ENCODE results near the gene GH1.
A peak's percentile ranks its signal among the peaks of the same experiment; 100 is the strongest.

Gene GH1

GRCh38 chr17:63955791-63956190, 37.2 kb upstream of the GH1 start:
- Histone ChIP-seq H3K27ac (no peak overlapping the region), H3K9ac (no peak overlapping the region), H3K4me3 (IDR thresholded peaks at IDR 0.05; ENCODE audit: insufficient read depth, low read depth, low read length) (no peak overlapping the region), H3K79me2 (ENCODE audit: insufficient read depth, low read depth) (no peaks in the 10 kb centered on the region), H3K4me2 (no peak overlapping the region), H3K36me3 (ENCODE audit: insufficient read depth) (no peaks in the 10 kb centered on the region), H4K20me1 (ENCODE audit: insufficient read depth) (no peaks in the 10 kb centered on the region), H3K4me1 (ENCODE audit: low read depth, poor library complexity, severe bottlenecking) (no peaks in the 10 kb centered on the region), H3K27me3 (ENCODE audit: insufficient read depth, low read depth) (0 out of 2 replicates have a peak, but pooled peaks cover 3% of the 10 kb centered on the region), H2AFZ (ENCODE audit: low read depth) (no peak overlapping the region)
- no peak for TF ChIP-seq CTCF (conservative IDR thresholded peaks at IDR 0.05; ENCODE audit: low read depth, low read length)

DNA sequence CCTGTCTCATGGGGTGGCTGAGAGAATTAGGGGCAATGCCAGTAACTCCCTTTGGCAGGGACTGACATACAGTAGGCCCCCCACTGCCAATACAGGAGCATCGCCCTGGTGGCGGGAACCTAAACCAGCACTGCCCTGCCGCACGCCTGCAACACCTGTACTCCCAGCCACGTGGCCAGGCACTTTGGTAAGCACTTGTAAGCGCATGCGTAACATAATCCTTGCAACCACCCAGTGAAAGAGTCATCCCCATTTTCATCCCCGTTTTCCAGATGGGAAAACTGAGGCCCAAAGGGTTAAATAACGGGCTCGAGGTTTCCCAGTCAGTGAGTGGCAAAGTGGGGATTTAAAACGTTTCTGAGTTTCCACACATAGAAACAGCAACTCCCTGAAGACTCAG, 36.6 kb upstream of the GH1 start:
- Histone ChIP-seq H3K27ac (no peak overlapping the region), H3K36me3 (ENCODE audit: insufficient read depth) (no peaks in the 10 kb centered on the region), H3K4me2 (no peak overlapping the region), H3K9ac (no peak overlapping the region), H2AFZ (ENCODE audit: low read depth) (no peak overlapping the region), H3K4me1 (ENCODE audit: low read depth, poor library complexity, severe bottlenecking) (no peaks in the 10 kb centered on the region), H3K4me3 (IDR thresholded peaks at IDR 0.05; ENCODE audit: insufficient read depth, low read depth, low read length) (no peak overlapping the region), H4K20me1 (ENCODE audit: insufficient read depth) (no peaks in the 10 kb centered on the region), H3K27me3 (ENCODE audit: insufficient read depth, low read depth) (0 out of 2 replicates have a peak, but pooled peaks cover 6% of the 10 kb centered on the region), H3K79me2 (ENCODE audit: insufficient read depth, low read depth) (no peaks in the 10 kb centered on the region)
- no peak for TF ChIP-seq CTCF (conservative IDR thresholded peaks at IDR 0.05; ENCODE audit: low read depth, low read length)

DNA sequence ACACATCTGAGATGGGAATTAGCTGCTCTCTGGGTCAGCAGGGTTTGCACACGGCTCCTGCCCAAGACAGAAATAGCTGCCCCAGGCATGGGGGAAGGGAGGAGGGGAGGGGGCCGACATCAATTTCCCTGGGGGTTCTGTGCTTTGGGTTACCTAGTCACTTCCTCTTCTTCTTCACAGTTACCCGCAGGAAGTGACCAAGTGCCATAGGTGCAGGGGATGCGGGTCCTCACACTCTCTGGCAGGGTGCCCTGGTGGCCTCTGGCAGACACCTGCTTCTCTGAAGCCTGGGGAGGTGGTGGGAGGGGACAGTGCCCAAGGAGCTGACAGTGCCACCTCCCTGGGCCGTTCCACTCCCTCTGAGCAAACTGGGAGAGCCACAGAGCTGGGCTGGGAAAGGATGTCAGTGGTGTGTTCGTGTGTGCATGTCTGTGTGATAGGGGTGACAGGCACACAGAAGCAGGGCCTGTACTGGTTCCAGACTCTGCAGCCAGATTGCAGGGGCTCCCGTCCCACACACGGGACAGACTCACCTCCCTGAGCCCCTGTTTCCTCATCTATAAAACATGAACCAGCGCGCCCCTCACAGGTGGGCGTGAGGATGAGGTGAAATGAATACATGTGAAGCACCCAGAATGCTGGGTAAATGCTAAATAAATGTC, 35.9 kb upstream of the GH1 start:
- no peaks in the 10 kb centered on the region for H3K36me3 ChIP-seq (ENCODE audit: insufficient read depth)
- H3K79me2 ChIP-seq (ENCODE audit: insufficient read depth, low read depth): no peaks in the 10 kb centered on the region
- no peak for TF ChIP-seq CTCF (conservative IDR thresholded peaks at IDR 0.05; ENCODE audit: low read depth, low read length)
- H3K27me3 ChIP-seq (ENCODE audit: insufficient read depth, low read depth): peaks cover 6% of the 10 kb centered on the region; the same call in 1 of the 2 replicates
- no peaks in the 10 kb centered on the region for H4K20me1 ChIP-seq (ENCODE audit: insufficient read depth)
- no peak overlapping the region for H2AFZ ChIP-seq (ENCODE audit: low read depth)
- no peak overlapping the region for H3K4me2 ChIP-seq
- H3K4me1 ChIP-seq (ENCODE audit: low read depth, poor library complexity, severe bottlenecking): no peaks in the 10 kb centered on the region
- no peak overlapping the region for H3K9ac ChIP-seq
- no peak overlapping the region for H3K27ac ChIP-seq
- no peak overlapping the region for H3K4me3 ChIP-seq (IDR thresholded peaks at IDR 0.05; ENCODE audit: insufficient read depth, low read depth, low read length)

- Histone ChIP-seq H3K36me3 (ENCODE audit: insufficient read depth) (no peaks in the 10 kb centered on the region), H3K4me3 (IDR thresholded peaks at IDR 0.05; ENCODE audit: insufficient read depth, low read depth, low read length) (no peak overlapping the region), H3K4me2 (no peak overlapping the region), H3K9ac (no peak overlapping the region), H4K20me1 (ENCODE audit: insufficient read depth) (no peaks in the 10 kb centered on the region), H3K27ac (no peak overlapping the region), H2AFZ (ENCODE audit: low read depth) (no peak overlapping the region), H3K79me2 (ENCODE audit: insufficient read depth, low read depth) (no peaks in the 10 kb centered on the region), H3K27me3 (ENCODE audit: insufficient read depth, low read depth) (peaks cover 6% of the 10 kb centered on the region; the same call in 1 of the 2 replicates), H3K4me1 (ENCODE audit: low read depth, poor library complexity, severe bottlenecking) (no peaks in the 10 kb centered on the region)
- TF ChIP-seq CTCF (conservative IDR thresholded peaks at IDR 0.05; ENCODE audit: low read depth, low read length): peak; percentile 61
These were observed 32.6 kb upstream of the GH1 start for GRCh38 chr17:63950940-63951907.

Data from KMS-11 (cell line).